Measurements from ENCODE around the gene CUEDC1. TPM values are rescaled to one million over a fixed set of nuclear protein-coding genes. Genes with fewer than 3 reads are reported as not detected.

Gene CUEDC1
- total and polyA plus RNA-seq, 9 of the 15 experiments (the other 6 are each of a cell fraction or from before 2014, with no cell fraction given), result 0.20 to 4.1 (median 1.6) TPM; not detected in 1

DNA sequence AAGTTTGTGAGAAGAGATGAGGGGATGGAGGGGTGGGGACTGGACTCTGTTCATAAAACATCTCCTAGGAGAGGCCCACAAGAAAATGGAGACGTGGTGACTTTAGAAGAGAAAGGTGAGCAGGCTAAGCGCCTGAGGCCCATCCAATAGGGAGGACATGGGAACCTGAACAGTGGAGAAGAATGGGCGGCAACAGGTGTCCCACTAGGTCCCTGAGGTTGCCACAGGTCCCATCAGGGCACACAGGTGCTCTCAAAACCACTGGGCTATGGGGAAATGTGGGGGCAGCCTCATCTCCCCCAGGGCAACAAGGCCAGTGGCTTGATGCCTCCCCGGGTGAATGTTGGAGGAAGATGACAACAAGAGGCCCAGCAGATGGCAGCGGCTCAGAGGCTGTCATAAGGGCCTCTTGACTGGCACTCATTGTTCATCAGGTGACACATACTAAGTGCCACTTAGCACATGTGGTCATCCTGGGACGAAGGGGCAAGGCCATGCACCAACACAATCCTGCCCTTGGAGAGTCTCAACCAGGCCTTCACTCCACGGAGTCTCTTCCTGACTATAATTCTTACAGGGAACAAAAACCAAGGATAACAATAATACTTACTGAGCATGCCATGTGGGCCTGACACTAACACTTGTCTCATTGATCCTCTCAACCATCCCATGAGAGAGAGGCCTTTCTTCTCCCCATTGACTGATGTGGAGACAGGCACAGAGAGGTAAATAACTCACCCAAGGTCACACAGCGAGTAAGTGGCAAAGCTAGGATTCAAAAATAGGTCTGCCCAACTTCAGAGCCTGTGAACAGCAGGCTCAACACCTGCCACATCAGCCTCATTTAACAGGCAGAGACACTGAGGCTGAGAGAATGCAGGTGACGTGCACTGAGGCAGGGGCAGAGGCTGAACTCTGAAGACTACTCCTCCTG is 38.0 kb downstream of the CUEDC1 start:
- CTCF ChIA-PET (ENCODE audit: low intra/inter-chr PET ratio), result no interaction called here
- H4K20me1 ChIP-seq (replicated peaks; ENCODE audit: control insufficient read depth, insufficient read depth, low read length), result no peaks in the 10 kb centered on the region
- 0 out of 5 replicates have a peak, but pooled peaks cover 0 to 5% of the 10 kb centered on the region in 2 experiments for H3K4me1 ChIP-seq (replicated peaks in 1 of 2; ENCODE audit: control insufficient read depth in 2 of 2, insufficient read depth in 2 of 2, low read length in 2 of 2)
- no peaks in the 10 kb centered on the region for H3K9me3 ChIP-seq (replicated peaks; ENCODE audit: control insufficient read depth, insufficient read depth, low read depth, low read length)
- ATAC-seq (no peak), FAIRE-seq (no peak), DNase-seq (ENCODE audit: extremely low read depth in 1 of 4, low spot score in 3 of 4) (no peak)
- no TSS peak for BruUV-seq (replicated peaks)
- no peak overlapping the region for H3K4me2 ChIP-seq (ENCODE audit: insufficient read depth, low read length)
- POLR2A ChIA-PET, result interaction anchor here (0.7 to 0.8 kb wide), 2 partner anchors 12 to 160 kb away, joined by 3 read pairs; no protein-coding TSS in a partner anchor
- in situ Hi-C loops (cut with MboI), result no loop called here
- H3K36me3 ChIP-seq (ENCODE audit: control insufficient read depth, insufficient read depth, low read length), result no peaks in the 10 kb centered on the region
- H3K27ac ChIP-seq (ENCODE audit: extremely low read depth, low read depth, low read length), result no peak overlapping the region
- TF ChIP-seq BDP1 (IDR thresholded peaks at IDR 0.05; ENCODE audit: insufficient read depth, insufficient read length), result no peak
- no peak for TF ChIP-seq ELF1 (tag; IDR thresholded peaks at IDR 0.05)
- peak; percentile 59 for TF ChIP-seq RBM25 (IDR thresholded peaks at IDR 0.05; ENCODE audit: low read depth, low read length, severe bottlenecking)
- TF ChIP-seq RAD21 (CRISPR knock-in tag; conservative IDR thresholded peaks at IDR 0.05 in 1 of 2, IDR thresholded peaks at IDR 0.05 in 1 of 2), result peak in 1 of 2 experiments; percentile 25; a peak in 1 of 4 replicates
- TF ChIP-seq ZFP36 (IDR thresholded peaks at IDR 0.05; ENCODE audit: low read depth, low read length, partially characterized antibody), result peak; percentile 64
- peak in 1 of 2 experiments; percentile 22; a peak in 1 of 4 replicates for TF ChIP-seq KDM1A (IDR thresholded peaks at IDR 0.05)
- TF ChIP-seq BCOR (IDR thresholded peaks at IDR 0.05), result peak; percentile 69
- no peaks in the 10 kb centered on the region for H3K79me2 ChIP-seq (ENCODE audit: control insufficient read depth, insufficient read depth, low read length)
- H3K4me3 ChIP-seq, result no peak overlapping the region
- no peak overlapping the region for H2AFZ ChIP-seq (ENCODE audit: low read depth, low read length)
- 17% methylated on average over 9 of the region's 9 CpGs for WGBS (ENCODE audit: insufficient coverage, low coverage, missing lambda C conversion rate)
- H3K27me3 ChIP-seq (ENCODE audit: control insufficient read depth in 2 of 2, insufficient read depth in 2 of 2, low read length in 2 of 2), result peaks cover 8 to 67% of the 10 kb centered on the region in 2 experiments
- H3K9me1 ChIP-seq (ENCODE audit: control insufficient read depth, insufficient read depth, low read length), result no peaks in the 10 kb centered on the region
- H3K9ac ChIP-seq (ENCODE audit: insufficient read depth in 1 of 2, low read depth in 2 of 2, low read length in 2 of 2), result no peak overlapping the region
- intact Hi-C loops (cut with micrococcal nuclease), result no loop called here
